ENCODE measurements around the gene CYB5R2. TPM values are rescaled to one million over a fixed set of nuclear protein-coding genes. Genes with fewer than 3 reads are reported as not detected.

The CYB5R2 gene
- polyA plus RNA-seq, 3 donors: 0.52 to 3.7 (median 1.4) TPM

- WGBS (ENCODE audit: insufficient coverage): 92% methylated on average over 2 of the region's 2 CpGs
- H3K27ac ChIP-seq (ENCODE audit: low read depth in 1 of 2, low read length in 2 of 2): no peak overlapping the region
- H3K27me3 ChIP-seq (ENCODE audit: control insufficient read depth in 2 of 2, insufficient read depth in 2 of 2, low read length in 2 of 2): no peaks in the 10 kb centered on the region
- peaks cover 0 to 1% (median 0%) of the 10 kb centered on the region in 3 donors for H3K27me3 Mint-ChIP-seq (ENCODE audit: low read depth in 3 of 3)
- H3K4me3 ChIP-seq (replicated peaks in 1 of 3; ENCODE audit: low read depth in 2 of 3, low read length in 3 of 3): no peak overlapping the region
- H3K9me3 ChIP-seq (replicated peaks in 1 of 2; ENCODE audit: control insufficient read depth in 1 of 2, insufficient read depth in 1 of 2, low read length in 2 of 2): no peaks in the 10 kb centered on the region
- H3K4me1 Mint-ChIP-seq: peaks cover 2% of the 10 kb centered on the region
- DNase-seq: no peak
- H3K36me3 ChIP-seq (replicated peaks in 1 of 2; ENCODE audit: control insufficient read depth in 1 of 2, insufficient read depth in 2 of 2, low read length in 2 of 2): peaks cover 90 to 100% of the 10 kb centered on the region in 2 donors
- H3K4me2 ChIP-seq (replicated peaks; ENCODE audit: extremely low read depth, low read length, poor library complexity, severe bottlenecking): no peak overlapping the region
- H3K9me3 Mint-ChIP-seq: peaks cover 0 to 2% (median 0%) of the 10 kb centered on the region in 7 donors
- no peak overlapping the region for H3K4me3 Mint-ChIP-seq
- H2AFZ ChIP-seq (ENCODE audit: insufficient read depth, low read depth, low read length, poor library complexity, severe bottlenecking): no peak overlapping the region
- no peaks in the 10 kb centered on the region for H4K20me1 ChIP-seq (ENCODE audit: insufficient read depth, low read length)
- H3K27ac Mint-ChIP-seq: no peak overlapping the region
- H3K36me3 Mint-ChIP-seq: peaks cover 98 to 100% of the 10 kb centered on the region in 2 donors
- TF ChIP-seq CTCF (IDR thresholded peaks at IDR 0.05): no peak
- no peak overlapping the region for H3K9ac ChIP-seq (ENCODE audit: insufficient read depth, low read length, poor library complexity, severe bottlenecking)
- H3K4me1 ChIP-seq (ENCODE audit: control insufficient read depth in 1 of 2, insufficient read depth in 2 of 2, low read length in 2 of 2): no peaks in the 10 kb centered on the region
- H3K79me2 ChIP-seq (ENCODE audit: insufficient read depth, low read length): no peaks in the 10 kb centered on the region
- intact Hi-C loops (cut with micrococcal nuclease): no loop called here
These were observed 41.1 kb downstream of the CYB5R2 start for GRCh38 chr11:7632211-7632610.

DNA sequence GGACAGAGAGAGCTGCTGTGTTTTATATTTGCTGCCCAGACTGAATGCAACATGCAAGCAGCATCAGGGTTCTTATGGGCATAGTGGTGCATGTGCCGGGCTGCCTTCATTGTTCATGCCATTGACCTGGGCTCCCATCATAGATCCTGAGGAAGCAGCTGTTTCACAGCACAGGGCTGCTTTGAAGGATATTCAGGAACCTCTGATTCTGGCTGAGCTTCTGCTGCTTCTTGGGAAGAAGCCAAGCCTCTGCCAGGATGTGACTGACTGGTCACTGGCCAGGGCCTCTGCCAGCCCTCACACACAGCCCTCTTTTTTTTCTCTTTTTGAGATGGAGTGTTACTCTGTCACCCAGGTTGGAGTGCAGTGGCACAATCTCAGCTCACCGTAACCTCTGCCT, 43.3 kb downstream of the CYB5R2 start:
- Histone ChIP-seq H3K4me2 (replicated peaks; ENCODE audit: extremely low read depth, low read length, poor library complexity, severe bottlenecking) (no peak overlapping the region), H3K9me3 (replicated peaks in 1 of 2; ENCODE audit: control insufficient read depth in 1 of 2, insufficient read depth in 1 of 2, low read length in 2 of 2) (no peaks in the 10 kb centered on the region), H3K27me3 (ENCODE audit: control insufficient read depth in 2 of 2, insufficient read depth in 2 of 2, low read length in 2 of 2) (no peaks in the 10 kb centered on the region), H3K4me3 (replicated peaks in 1 of 3; ENCODE audit: low read depth in 2 of 3, low read length in 3 of 3) (no peak overlapping the region), H3K27ac (ENCODE audit: low read depth in 1 of 2, low read length in 2 of 2) (no peak overlapping the region), H3K4me1 (ENCODE audit: control insufficient read depth in 1 of 2, insufficient read depth in 2 of 2, low read length in 2 of 2) (no peaks in the 10 kb centered on the region), H4K20me1 (ENCODE audit: insufficient read depth, low read length) (peaks cover 3% of the 10 kb centered on the region), H3K9ac (ENCODE audit: insufficient read depth, low read length, poor library complexity, severe bottlenecking) (no peak overlapping the region), H3K36me3 (replicated peaks in 1 of 2; ENCODE audit: control insufficient read depth in 1 of 2, insufficient read depth in 2 of 2, low read length in 2 of 2) (peaks cover 76 to 100% of the 10 kb centered on the region in 2 donors), H3K79me2 (ENCODE audit: insufficient read depth, low read length) (no peaks in the 10 kb centered on the region), H2AFZ (ENCODE audit: insufficient read depth, low read depth, low read length, poor library complexity, severe bottlenecking) (no peak overlapping the region)
- peaks cover 0 to 2% (median 0%) of the 10 kb centered on the region in 7 donors for H3K9me3 Mint-ChIP-seq
- TF ChIP-seq CTCF (IDR thresholded peaks at IDR 0.05): no peak
- DNase-seq: no peak
- H3K27ac Mint-ChIP-seq: no peak overlapping the region
- no peak overlapping the region for H3K4me3 Mint-ChIP-seq
- H3K4me1 Mint-ChIP-seq: peaks cover 2% of the 10 kb centered on the region
- intact Hi-C loops (cut with micrococcal nuclease): no loop called here
- H3K36me3 Mint-ChIP-seq: peaks cover 97 to 99% of the 10 kb centered on the region in 2 donors
- peaks cover 0 to 1% (median 0%) of the 10 kb centered on the region in 3 donors for H3K27me3 Mint-ChIP-seq (ENCODE audit: low read depth in 3 of 3)
- WGBS (ENCODE audit: insufficient coverage): 80% methylated on average over 1 of the region's 2 CpGs

Measured in CD14-positive monocyte (primary cell).